GM23338 (cell line): ENCODE data around the gene YPEL4. TPM values are rescaled to one million over a fixed set of nuclear protein-coding genes. Genes with fewer than 3 reads are reported as not detected.
"Not testable (repeated sequence)": the region's sequence is repeated elsewhere in the genome, so short reads cannot be mapped to it uniquely, and the experiment has no call there.

Experiments used
- ATAC-seq: fragments of 200-7000 bp; cut with Tn5 transposase; 3 replicates; pipeline ENCODE4 v1.9.1; 2020
- DNase-seq: peaks from one replicate; pipeline ENCODE4 v3.0.0-alpha.2; 2015; ENCODE audit warnings: low spot score
- H2AFZ ChIP-seq: fragments of 200-600 bp; sonication (generic); 2 replicates; pipeline ENCODE4 v1.8.0; 2016; ENCODE audit warnings: antibody characterized with exemption, mild to moderate bottlenecking, moderate library complexity
- H3F3A ChIP-seq: fragments of 200-600 bp; sonication (generic); replicated peaks from 2 replicates; pipeline ENCODE4 v1.8.0; 2017; ENCODE audit warnings: antibody characterized with exemption, mixed run types, low read depth
- H3K27ac ChIP-seq: fragments of 200-600 bp; sonication (generic); 2 replicates; pipeline ENCODE4 v1.6.1; 2016; ENCODE audit warnings: low read depth
- H3K27me3 ChIP-seq: fragments of 200-600 bp; sonication (generic); 2 replicates; pipeline ENCODE4 v1.8.0; 2016; ENCODE audit warnings: mild to moderate bottlenecking, mixed run types, moderate library complexity; ENCODE audit not compliant: insufficient read depth
- H3K36me3 ChIP-seq: fragments of 200-600 bp; sonication (generic); 2 replicates; pipeline ENCODE4 v1.8.0; 2016; ENCODE audit warnings: mild to moderate bottlenecking; ENCODE audit not compliant: insufficient read depth
- H3K4me1 ChIP-seq: fragments of 200-600 bp; sonication (generic); 2 replicates; pipeline ENCODE4 v1.8.0; 2016; ENCODE audit warnings: mild to moderate bottlenecking, moderate library complexity; ENCODE audit not compliant: insufficient read depth
- H3K4me2 ChIP-seq: fragments of 200-600 bp; sonication (generic); 2 replicates; pipeline ENCODE4 v1.7.1; 2017; ENCODE audit warnings: mixed run types
- H3K4me3 ChIP-seq: fragments of 200-600 bp; sonication (generic); 2 replicates; pipeline ENCODE4 v1.6.1; 2016; ENCODE audit warnings: mixed run types
- H3K79me2 ChIP-seq: fragments of 200-600 bp; sonication (generic); replicated peaks from 2 replicates; pipeline ENCODE4 v1.8.0; 2017; ENCODE audit warnings: mild to moderate bottlenecking; ENCODE audit not compliant: insufficient read depth
- H3K9me2 ChIP-seq: fragments of 200-600 bp; sonication (generic); 2 replicates; pipeline ENCODE4 v1.8.0; 2017; ENCODE audit not compliant: insufficient read depth
- H4K20me1 ChIP-seq: fragments of 200-600 bp; sonication (generic); replicated peaks from 2 replicates; pipeline ENCODE4 v1.8.0; 2017; ENCODE audit warnings: mild to moderate bottlenecking; ENCODE audit not compliant: insufficient read depth
- H3K27ac Mint-ChIP-seq: 2 replicates; pipeline ENCODE4 v1.8.0; 2020; ENCODE audit warnings: inconsistent platforms, mild to moderate bottlenecking, moderate library complexity, mixed read lengths
- H3K27me3 Mint-ChIP-seq: 3 replicates; pipeline ENCODE4 v1.8.0; 2022; ENCODE audit warnings: low read depth, mild to moderate bottlenecking, moderate library complexity, mixed read lengths, inconsistent platforms; ENCODE audit not compliant: insufficient read depth, poor library complexity
- H3K36me3 Mint-ChIP-seq: 3 replicates; pipeline ENCODE4 v1.8.0; 2021; ENCODE audit warnings: low read depth, mild to moderate bottlenecking, inconsistent platforms, moderate library complexity, mixed read lengths
- H3K4me1 Mint-ChIP-seq: 3 replicates; pipeline ENCODE4 v1.8.0; 2020; ENCODE audit warnings: mild to moderate bottlenecking, inconsistent platforms, mixed read lengths
- H3K4me3 Mint-ChIP-seq: 3 replicates; pipeline ENCODE4 v1.8.0; 2021; ENCODE audit warnings: moderate library complexity, mild to moderate bottlenecking, inconsistent platforms, mixed read lengths
- H3K9me3 Mint-ChIP-seq: 3 replicates; pipeline ENCODE4 v1.8.0; 2020; ENCODE audit warnings: moderate library complexity, mild to moderate bottlenecking, inconsistent platforms, mixed read lengths
- CREB1 ChIP-seq: fragments of 250-450 bp; sonication (Bioruptor Pico); IDR thresholded peaks from 2 replicates; pipeline ENCODE4 v1.5.0; 2020; ENCODE audit warnings: low read depth, mild to moderate bottlenecking, moderate library complexity
- CTCF ChIP-seq, 2 experiments: fragments of 200-600 bp in 1 of 2; sonication (generic) in 1 of 2; conservative IDR thresholded peaks; 2 replicates each; pipeline versions ENCODE4 v1.5.1 to v1.6.1; 2016 to 2017; ENCODE audit warnings: antibody characterized with exemption in 2 of 2, low read depth in 2 of 2, mild to moderate bottlenecking in 2 of 2, moderate library complexity in 1 of 2
- ETS1 ChIP-seq: IDR thresholded peaks from 2 replicates; pipeline ENCODE4 v1.6.1; 2016; ENCODE audit warnings: antibody characterized with exemption
- EZH2 ChIP-seq: fragments of 200-600 bp; sonication (generic); IDR thresholded peaks from one replicate; pipeline ENCODE4 v1.8.0; 2017; ENCODE audit warnings: antibody characterized with exemption, mild to moderate bottlenecking, low read depth; ENCODE audit not compliant: unreplicated experiment
- EZH2phosphoT487 ChIP-seq: fragments of 200-600 bp; sonication (generic); IDR thresholded peaks from one replicate; pipeline ENCODE4 v1.8.1; 2018; ENCODE audit warnings: antibody characterized with exemption; ENCODE audit not compliant: unreplicated experiment
- JUNB ChIP-seq: IDR thresholded peaks from one replicate; pipeline ENCODE4 v1.6.1; 2016; ENCODE audit warnings: antibody characterized with exemption; ENCODE audit not compliant: unreplicated experiment
- NANOG ChIP-seq: IDR thresholded peaks from 2 replicates; pipeline ENCODE4 v1.6.1; 2016; ENCODE audit warnings: antibody characterized with exemption, borderline replicate concordance
- POLR2AphosphoS5 ChIP-seq: IDR thresholded peaks from 2 replicates; pipeline ENCODE4 v1.6.1; 2016; ENCODE audit warnings: antibody characterized with exemption, low read depth
- STAT1 ChIP-seq: IDR thresholded peaks from one replicate; pipeline ENCODE4 v1.6.1; 2016; ENCODE audit warnings: antibody characterized with exemption; ENCODE audit not compliant: unreplicated experiment
- ZNF114 ChIP-seq: fragments of 250-450 bp; sonication (Bioruptor Pico); IDR thresholded peaks from 2 replicates; pipeline ENCODE4 v1.5.0; 2020; ENCODE audit warnings: mild to moderate bottlenecking, moderate library complexity
- ZNF331 ChIP-seq: fragments of 250-450 bp; sonication (Bioruptor Pico); IDR thresholded peaks from 2 replicates; pipeline ENCODE4 v1.5.0; 2020; ENCODE audit warnings: low read depth, mild to moderate bottlenecking, moderate library complexity
- polyA plus RNA-seq: library from polyadenylated mRNA; unstranded; fragments of >200 nt; fragmentation: Nextera tagmentation; extraction: Ambion mirVana; gene quantifications from 2 replicates; pipeline ENCODE4 v1.2.1, GENCODE V29; 2016
- total RNA-seq: library from RNA; depleted of rRNA; stranded (reverse); fragments of >200 nt; shearing (Covaris generic); gene quantifications from 2 replicates; pipeline ENCODE4 v1.2.3, GENCODE V29; 2014

The YPEL4 gene
- total and polyA plus RNA-seq, 2 experiments from 2014 or later: 1.1 TPM; not detected in 1

- TF ChIP-seq EZH2 (no peak), JUNB (no peak), POLR2AphosphoS5 (no peak), CTCF (conservative IDR thresholded peaks at IDR 0.05; ENCODE audit: low read depth in 2 of 2) (no peak), ZNF114 (CRISPR knock-in tag) (no peak), EZH2phosphoT487 (no peak), ETS1 (no peak), STAT1 (no peak), ZNF331 (CRISPR knock-in tag) (no peak), CREB1 (CRISPR knock-in tag) (no peak), NANOG (no peak)
These were observed 49.2 kb upstream of the YPEL4 start (continued) for GRCh38 chr11:57698843-57699365.

GRCh38 chr11:57690474-57690873 lies 40.8 kb upstream of the YPEL4 start:
- H3K4me3 Mint-ChIP-seq, H3K79me2 ChIP-seq, H3F3A ChIP-seq, H3K27me3 ChIP-seq, ATAC-seq, H4K20me1 ChIP-seq, H3K27ac Mint-ChIP-seq, H3K9me3 Mint-ChIP-seq, H3K27me3 Mint-ChIP-seq, H3K4me1 ChIP-seq, DNase-seq, H3K4me1 Mint-ChIP-seq, H3K4me2 ChIP-seq, H2AFZ ChIP-seq, H3K9me2 ChIP-seq, H3K27ac ChIP-seq, H3K4me3 ChIP-seq: not testable (repeated sequence)
- peaks cover 74% of the 10 kb centered on the region for H3K36me3 Mint-ChIP-seq
- peaks cover 52% of the 10 kb centered on the region for H3K36me3 ChIP-seq

DNA sequence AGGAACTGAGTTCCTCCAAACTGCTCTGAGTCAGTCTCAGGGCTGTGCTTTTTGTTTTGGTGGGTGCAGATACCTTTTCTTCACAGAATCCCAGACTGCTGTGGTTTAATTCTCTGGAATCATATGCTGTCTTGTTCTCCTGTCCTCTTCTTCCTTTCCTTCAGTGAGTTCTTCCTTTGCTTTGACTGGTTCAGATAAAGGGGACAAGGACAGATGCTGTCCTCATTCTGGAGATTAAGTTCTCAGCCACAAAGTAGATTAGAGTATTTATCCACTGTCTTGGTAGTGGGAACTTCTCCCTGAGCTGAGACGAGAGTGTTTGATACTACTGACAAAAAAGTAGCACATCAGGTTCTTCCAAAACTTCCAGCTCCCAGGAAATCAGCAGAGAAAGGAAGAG lies 31.5 kb upstream of the YPEL4 start:
- H3K79me2 ChIP-seq: peaks cover 64% of the 10 kb centered on the region
- ATAC-seq (no peak), DNase-seq (no peak)
- H3K4me3 ChIP-seq: no peak overlapping the region
- no peak overlapping the region for H2AFZ ChIP-seq
- H3K4me2 ChIP-seq: no peak overlapping the region
- H3K27ac ChIP-seq: no peak overlapping the region
- H3K27me3 ChIP-seq: no peaks in the 10 kb centered on the region
- TF ChIP-seq ZNF331 (CRISPR knock-in tag) (no peak), STAT1 (no peak), ZNF114 (CRISPR knock-in tag) (no peak), EZH2phosphoT487 (no peak), CREB1 (CRISPR knock-in tag) (no peak), ETS1 (no peak)
- H3K27me3 Mint-ChIP-seq: no peaks in the 10 kb centered on the region
- no peaks in the 10 kb centered on the region for H3K9me3 Mint-ChIP-seq
- H4K20me1 ChIP-seq: peaks cover 24% of the 10 kb centered on the region
- peaks cover 4% of the 10 kb centered on the region for H3K36me3 ChIP-seq
- peaks cover 60% of the 10 kb centered on the region for H3K36me3 Mint-ChIP-seq
- H3K4me1 ChIP-seq: peaks cover 5% of the 10 kb centered on the region; the same call in 1 of the 2 replicates
- peaks cover 4% of the 10 kb centered on the region; the same call in 1 of the 2 replicates for H3F3A ChIP-seq
- H3K27ac Mint-ChIP-seq: no peak overlapping the region
- H3K4me3 Mint-ChIP-seq: no peak overlapping the region
- peaks cover 8% of the 10 kb centered on the region; the same call in 2 of the 3 replicates for H3K4me1 Mint-ChIP-seq
- no peaks in the 10 kb centered on the region for H3K9me2 ChIP-seq
